Ovary (tissue), 9 donors: Measurements from ENCODE around the gene ACVR1C. TPM values are rescaled to one million over a fixed set of nuclear protein-coding genes. Genes with fewer than 3 reads are reported as not detected.

Experiments
- DNase-seq, 5 donors: peaks; one replicate each; pipeline ENCODE4 v3.0.0-alpha.2; 2019 to 2020
- H3K27ac ChIP-seq, 2 donors: fragments of 200-600 bp; one replicate each; pipeline versions ENCODE4 v1.5.1 to v1.8.0; 2019 to 2022
- H3K27me3 ChIP-seq: fragments of 200-600 bp; one replicate; pipeline ENCODE4 v1.8.0; 2022
- H3K36me3 ChIP-seq: fragments of 200-600 bp; sonication (generic); one replicate; pipeline ENCODE4 v1.5.1; 2019
- H3K4me1 ChIP-seq: one replicate; pipeline ENCODE4 v1.8.1; 2013; ENCODE audit warnings: mild to moderate bottlenecking, moderate library complexity; ENCODE audit not compliant: insufficient read depth
- H3K4me3 ChIP-seq: fragments of 200-600 bp; sonication (generic); one replicate; pipeline ENCODE4 v1.5.1; 2017
- H3K9me3 ChIP-seq, 2 donors: fragments of 200-600 bp in 1 of 2; sonication (generic) in 1 of 2; one replicate each; pipeline versions ENCODE4 v1.5.1 to v1.8.1; 2013 to 2019; ENCODE audit warnings: mild to moderate bottlenecking in 1 of 2, moderate library complexity in 1 of 2
- CTCF ChIP-seq, 3 donors: fragments of 450-650 bp in 2 of 3; fragments of 200-600 bp in 1 of 3; IDR thresholded peaks; one replicate each; pipeline versions ENCODE4 v1.5.1 to v1.8.0; 2016 to 2022; ENCODE audit warnings: antibody characterized with exemption in 3 of 3, mild to moderate bottlenecking in 1 of 3
- EP300 ChIP-seq: sonication (generic); formaldehyde crosslinking; IDR thresholded peaks from one replicate; pipeline ENCODE4 v1.6.1; 2017; ENCODE audit warnings: antibody characterized with exemption
- POLR2A ChIP-seq: fragments of 450-650 bp; IDR thresholded peaks from one replicate; pipeline ENCODE4 v1.6.1; 2017; ENCODE audit warnings: antibody characterized with exemption, mild to moderate bottlenecking, moderate library complexity
- WGBS, 3 donors: extraction: QIAGEN DNeasy Blood & Tissue Kit in 1 of 3; methylation state at CpG; one replicate each; pipeline versions ENCODE4 v1.1.5 to v1.1.7; 2013 to 2017; 5-methylcytosine and 5-hydroxymethylcytosine counted together
- intact Hi-C, 4 donors: fragments of 100-400 bp; cut with DNase I; formaldehyde crosslinking; loops; one replicate each; pipeline versions ENCODE4 v1.11.0 to v1.15.1; 2022 to 2023
- polyA plus RNA-seq, 2 donors: library from polyadenylated mRNA; stranded (reverse); fragments of 200-250 nt in 1 of 2; fragments of 350-450 nt in 1 of 2; fragmentation: Illumina TruSeq in 1 of 2; extraction: RNeasy Lipid Tissue Mini Kit (QIAGEN cat#74804) in 1 of 2; gene quantifications; one replicate each; pipeline ENCODE4 v1.2.3, GENCODE V29; 2013 to 2014
- total RNA-seq, 7 donors: library from RNA; depleted of rRNA in 2 of 7; stranded (reverse); fragments of >200 nt in 2 of 7; fragmentation: NEBNext Ultra II Directional in 3 of 7; extraction: Animal tissue kit (Norgen Biotek cat#: 25700) in 3 of 7; gene quantifications; one replicate each; pipeline versions ENCODE4 v1.1.0 to v1.2.4, GENCODE V29; 2016 to 2023
- donor health status: DM: no; HTN: no; CAD: no; lungs with moderate emphysema.
- donor health status: DM: no; HTN: no; CAD: no.
- donor health status: Bipolar disorder and iron deficiency.
- donor health status: DM: yes; HTN: yes; CAD: no.
- donor health status: DM: no; HTN: no; CAD: no.
- donor health status: DM: yes; HTN: yes; CAD: no.

Gene ACVR1C
- total and polyA plus RNA-seq, 9 donors = 0.45 to 8.7 (median 1.8) TPM

- intact Hi-C loops = no loop called here
- Histone ChIP-seq H3K9me3 (no peaks in the 10 kb centered on the region), H3K36me3 (no peaks in the 10 kb centered on the region), H3K27me3 (no peaks in the 10 kb centered on the region), H3K4me3 (peak overlapping the region; percentile 48), H3K27ac (no peak overlapping the region), H3K4me1 (peaks cover 1% of the 10 kb centered on the region)
- TF ChIP-seq EP300 = no peak
- no peak for TF ChIP-seq CTCF (IDR thresholded peaks at IDR 0.05)
- TF ChIP-seq POLR2A = no peak
- WGBS, 3 donors = 3 to 4% (median 4%) methylated on average over 31 of the region's 31 CpGs
- peak in 4 of 5 donors; percentile 19 to 28 (median 24) for DNase-seq
Measured at GRCh38 chr2:157627594-157628476, 829 bp downstream of the ACVR1C start.

- TF ChIP-seq CTCF (IDR thresholded peaks at IDR 0.05) (no peak), POLR2A (no peak), EP300 (no peak)
- Histone ChIP-seq H3K4me1 (peaks cover 1% of the 10 kb centered on the region), H3K36me3 (no peaks in the 10 kb centered on the region), H3K4me3 (no peak overlapping the region), H3K27ac (no peak overlapping the region), H3K9me3 (no peaks in the 10 kb centered on the region), H3K27me3 (no peaks in the 10 kb centered on the region)
- intact Hi-C loops = no loop called here
- DNase-seq = no peak
Measured at GRCh38 chr2:157625296-157625695, 3.4 kb downstream of the ACVR1C start.

GRCh38 chr2:157620956-157621355 lies 7.7 kb downstream of the ACVR1C start:
- Histone ChIP-seq H3K27ac (no peak overlapping the region), H3K4me3 (no peak overlapping the region), H3K9me3 (no peaks in the 10 kb centered on the region), H3K4me1 (no peaks in the 10 kb centered on the region), H3K27me3 (no peaks in the 10 kb centered on the region), H3K36me3 (no peaks in the 10 kb centered on the region)
- intact Hi-C loops = no loop called here
- DNase-seq = no peak
- no peak for TF ChIP-seq CTCF (IDR thresholded peaks at IDR 0.05)
- TF ChIP-seq EP300 = no peak
- no peak for TF ChIP-seq POLR2A
- 48 to 60% (median 48%) methylated on average over 1 of the region's 1 CpG for WGBS, 3 donors

- intact Hi-C loops = no loop called here
- H3K36me3 ChIP-seq = no peaks in the 10 kb centered on the region
- no peaks in the 10 kb centered on the region for H3K4me1 ChIP-seq
- TF ChIP-seq EP300 = no peak
- no peak for TF ChIP-seq POLR2A
- TF ChIP-seq CTCF (IDR thresholded peaks at IDR 0.05) = no peak
- H3K27ac ChIP-seq = no peak overlapping the region
- H3K27me3 ChIP-seq = no peaks in the 10 kb centered on the region
- no peak overlapping the region for H3K4me3 ChIP-seq
- no peaks in the 10 kb centered on the region for H3K9me3 ChIP-seq
- no peak for DNase-seq
Measured at GRCh38 chr2:157611726-157612125, 16.9 kb downstream of the ACVR1C start.
